K562 (cell line): ENCODE measurements around the gene TLL1. TPM values are rescaled to one million over a fixed set of nuclear protein-coding genes. Genes with fewer than 3 reads are reported as not detected.

Source experiments
- CLOCK ChIP-seq: fragments of 250-450 bp; sonication (Bioruptor Pico); IDR thresholded peaks from 2 replicates; pipeline ENCODE4 v1.4.0; 2020; ENCODE audit warnings: mild to moderate bottlenecking, moderate library complexity, borderline replicate concordance
- SFPQ ChIP-seq: fragments of 200-400 bp; formaldehyde crosslinking; IDR thresholded peaks from 2 replicates; pipeline ENCODE4 v1.6.1; 2017; ENCODE audit warnings: mild to moderate bottlenecking, low read depth, low read length, moderate library complexity
- ZNF407 ChIP-seq: fragments of 450-650 bp; IDR thresholded peaks from 2 replicates; pipeline ENCODE4 v1.6.1; 2016; ENCODE audit warnings: low read depth
- polyA plus RNA-seq, 8 experiments: library from polyadenylated mRNA; depleted of rRNA in 4 of 8; stranded (reverse) in 5 of 8; unstranded in 3 of 8; fragments of >200 nt; fragmentation: Nextera tagmentation in 2 of 8; fragmentation: Illumina TruSeq in 1 of 8; extraction: Ambion mirVana in 2 of 8; extraction: Trizol in 1 of 8; gene quantifications; 2 replicates each; pipeline versions ENCODE4 v1.2.1 to v1.2.3, GENCODE V29; 2011 to 2014; ENCODE audit warnings: inconsistent platforms in 1 of 8, missing spikeins in 1 of 8
- total RNA-seq, 7 experiments: library from RNA; depleted of rRNA in 6 of 7; stranded (reverse); fragments of >200 nt in 6 of 7; fragmentation: Illumina TruSeq in 2 of 7; extraction: Trizol in 2 of 7; gene quantifications; 2 replicates each; pipeline versions ENCODE4 v1.2.1 to v1.2.3, GENCODE V29; 2011 to 2021; ENCODE audit warnings: low replicate concordance in 1 of 7

The TLL1 gene
- total and polyA plus RNA-seq, 9 of the 15 experiments (the other 6 are each of a cell fraction or from before 2014, with no cell fraction given) = not detected

- TF ChIP-seq CLOCK (CRISPR knock-in tag) = no peak
- no peak for TF ChIP-seq ZNF407
- no peak for TF ChIP-seq SFPQ
- TF ChIP-seq, all 486 proteins: peak for 0
These were observed 98.4 kb downstream of the TLL1 start (continued) for GRCh38 chr4:165971446-165971845.
